HepG2 (cell line): ENCODE results near the gene ZNF483. TPM values are rescaled to one million over a fixed set of nuclear protein-coding genes. Genes with fewer than 3 reads are reported as not detected.

ENCODE experiments used
- DNMT3B ChIP-seq: conservative IDR thresholded peaks from 2 replicates; pipeline ENCODE4 v1.6.1; 2016; ENCODE audit warnings: missing biosample characterization, control low read depth
- HCFC1 ChIP-seq: fragments of 150-350 bp; IDR thresholded peaks from 2 replicates; pipeline ENCODE4 v1.6.1; 2014; ENCODE audit warnings: low read depth, low read length
- MBNL3 ChIP-seq: fragments of 250-450 bp; sonication (Bioruptor Pico); conservative IDR thresholded peaks from 2 replicates; pipeline ENCODE4 v1.8.0; 2022; ENCODE audit warnings: mild to moderate bottlenecking, inconsistent platforms
- NFE2 ChIP-seq: sonication (generic); formaldehyde crosslinking; IDR thresholded peaks from 2 replicates; pipeline ENCODE4 v1.4.0; 2020; ENCODE audit warnings: missing genetic modification reagents
- RBFOX2 ChIP-seq: fragments of 200-400 bp; formaldehyde crosslinking; IDR thresholded peaks from 2 replicates; pipeline ENCODE4 v1.6.1; 2017; ENCODE audit warnings: low read depth, mild to moderate bottlenecking, low read length
- RFXAP ChIP-seq: sonication (generic); formaldehyde crosslinking; IDR thresholded peaks from 2 replicates; pipeline ENCODE4 v1.4.0; 2020; ENCODE audit warnings: missing genetic modification reagents, borderline replicate concordance
- SIX1 ChIP-seq: sonication (generic); formaldehyde crosslinking; IDR thresholded peaks from 2 replicates; pipeline ENCODE4 v1.4.0; 2020; ENCODE audit warnings: missing genetic modification reagents, borderline replicate concordance
- ZFP41 ChIP-seq: sonication (generic); formaldehyde crosslinking; IDR thresholded peaks from 2 replicates; pipeline ENCODE4 v1.4.0; 2020; ENCODE audit warnings: mild to moderate bottlenecking, missing genetic modification reagents, borderline replicate concordance
- ZNF225 ChIP-seq: sonication (generic); formaldehyde crosslinking; IDR thresholded peaks from 2 replicates; pipeline ENCODE4 v1.4.0; 2020; ENCODE audit warnings: mild to moderate bottlenecking, missing genetic modification reagents
- ZNF446 ChIP-seq: sonication (generic); formaldehyde crosslinking; IDR thresholded peaks from 2 replicates; pipeline ENCODE4 v1.5.0; 2020; ENCODE audit warnings: mild to moderate bottlenecking, missing genetic modification reagents
- ZNF672 ChIP-seq: sonication (generic); formaldehyde crosslinking; IDR thresholded peaks from 2 replicates; pipeline ENCODE4 v1.8.1; 2022; ENCODE audit warnings: missing genetic modification reagents
- ZSCAN30 ChIP-seq: sonication (generic); formaldehyde crosslinking; IDR thresholded peaks from 2 replicates; pipeline ENCODE4 v1.5.0; 2020; ENCODE audit warnings: mild to moderate bottlenecking, missing genetic modification reagents
- polyA plus RNA-seq, 8 experiments: library from polyadenylated mRNA; depleted of rRNA in 3 of 8; stranded (reverse) in 7 of 8; unstranded in 1 of 8; fragments of >200 nt; fragmentation: Illumina TruSeq in 4 of 8; extraction: Trizol in 4 of 8; gene quantifications; 2 replicates each; pipeline versions ENCODE4 v1.2.1 to v1.2.3, GENCODE V29; 2011 to 2016; ENCODE audit warnings: low read depth in 4 of 8, missing spikeins in 1 of 8, mixed read lengths in 1 of 8; ENCODE audit not compliant: insufficient read depth in 1 of 8
- total RNA-seq, 5 experiments: library from RNA; depleted of rRNA; stranded (reverse); fragments of >200 nt; fragmentation: Illumina TruSeq; extraction: Trizol; gene quantifications; 2 replicates each; pipeline ENCODE4 v1.2.3, GENCODE V29; 2016; ENCODE audit warnings: low read depth in 1 of 5
- TF ChIP-seq, protein P1 (sequence below): sonication (generic); formaldehyde crosslinking; IDR thresholded peaks from 2 replicates; pipeline ENCODE4 v1.4.0; 2020; ENCODE audit warnings: low read depth, missing genetic modification reagents
- TF ChIP-seq, protein P2 (sequence below): sonication (generic); formaldehyde crosslinking; IDR thresholded peaks from 2 replicates; pipeline ENCODE4 v1.9.0; 2021; ENCODE audit warnings: missing genetic modification reagents, borderline replicate concordance
- TF ChIP-seq, protein P3 (sequence below): sonication (generic); formaldehyde crosslinking; IDR thresholded peaks from 2 replicates; pipeline ENCODE4 v1.8.0; 2022; ENCODE audit warnings: mild to moderate bottlenecking, missing genetic modification reagents, borderline replicate concordance
- TF ChIP-seq, protein P4 (sequence below): IDR thresholded peaks from 2 replicates; pipeline ENCODE4 v1.6.1; 2012; ENCODE audit warnings: low read depth, low read length, improper control_type of control experiment
- TF ChIP-seq, protein P5 (sequence below): sonication (generic); formaldehyde crosslinking; IDR thresholded peaks from 2 replicates; pipeline ENCODE4 v1.5.1; 2020; ENCODE audit warnings: mild to moderate bottlenecking, moderate library complexity, missing genetic modification reagents

ZNF483 gene
- total and polyA plus RNA-seq, 2 of the 13 experiments (the other 11 are each of a cell fraction or from before 2014, with no cell fraction given) = 2.0 to 9.5 TPM

DNA sequence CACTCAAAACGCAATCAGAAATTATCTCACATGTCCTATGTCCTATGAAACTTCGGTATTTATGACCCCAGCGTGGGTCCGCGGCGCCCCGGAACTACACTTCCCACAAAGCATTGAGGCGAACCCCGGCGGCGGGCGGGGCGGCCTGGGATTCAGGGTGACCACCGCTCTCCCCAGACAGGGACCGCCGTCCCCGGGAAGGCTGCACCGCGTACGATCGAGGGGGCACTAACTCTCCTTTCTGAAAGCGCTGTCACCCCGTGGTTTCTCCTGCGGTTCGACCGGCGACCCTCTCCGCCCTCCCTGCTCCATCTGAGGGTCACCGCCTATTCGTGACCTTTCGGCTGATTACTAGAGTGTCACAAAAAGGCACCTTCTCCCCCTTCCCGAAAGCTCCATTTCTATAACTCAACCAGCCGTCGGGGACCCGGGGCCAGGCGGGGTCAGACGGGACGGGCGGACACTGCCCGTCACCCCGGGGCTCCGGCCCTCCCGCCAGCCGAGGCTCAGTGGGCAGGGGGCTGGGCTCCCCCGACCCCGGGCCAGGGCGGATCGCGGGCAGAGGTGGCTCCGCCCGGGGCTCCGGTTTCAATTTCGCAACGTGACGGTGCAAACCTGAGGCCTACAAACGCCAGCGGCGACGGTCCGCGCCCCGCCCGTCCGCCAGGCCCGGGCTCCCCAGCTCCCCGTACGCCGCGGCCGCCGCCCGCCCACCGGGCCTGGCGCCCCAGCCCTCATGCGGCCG, 42.1 kb upstream of the ZNF483 start (continued):
- TF ChIP-seq, protein P1, sequence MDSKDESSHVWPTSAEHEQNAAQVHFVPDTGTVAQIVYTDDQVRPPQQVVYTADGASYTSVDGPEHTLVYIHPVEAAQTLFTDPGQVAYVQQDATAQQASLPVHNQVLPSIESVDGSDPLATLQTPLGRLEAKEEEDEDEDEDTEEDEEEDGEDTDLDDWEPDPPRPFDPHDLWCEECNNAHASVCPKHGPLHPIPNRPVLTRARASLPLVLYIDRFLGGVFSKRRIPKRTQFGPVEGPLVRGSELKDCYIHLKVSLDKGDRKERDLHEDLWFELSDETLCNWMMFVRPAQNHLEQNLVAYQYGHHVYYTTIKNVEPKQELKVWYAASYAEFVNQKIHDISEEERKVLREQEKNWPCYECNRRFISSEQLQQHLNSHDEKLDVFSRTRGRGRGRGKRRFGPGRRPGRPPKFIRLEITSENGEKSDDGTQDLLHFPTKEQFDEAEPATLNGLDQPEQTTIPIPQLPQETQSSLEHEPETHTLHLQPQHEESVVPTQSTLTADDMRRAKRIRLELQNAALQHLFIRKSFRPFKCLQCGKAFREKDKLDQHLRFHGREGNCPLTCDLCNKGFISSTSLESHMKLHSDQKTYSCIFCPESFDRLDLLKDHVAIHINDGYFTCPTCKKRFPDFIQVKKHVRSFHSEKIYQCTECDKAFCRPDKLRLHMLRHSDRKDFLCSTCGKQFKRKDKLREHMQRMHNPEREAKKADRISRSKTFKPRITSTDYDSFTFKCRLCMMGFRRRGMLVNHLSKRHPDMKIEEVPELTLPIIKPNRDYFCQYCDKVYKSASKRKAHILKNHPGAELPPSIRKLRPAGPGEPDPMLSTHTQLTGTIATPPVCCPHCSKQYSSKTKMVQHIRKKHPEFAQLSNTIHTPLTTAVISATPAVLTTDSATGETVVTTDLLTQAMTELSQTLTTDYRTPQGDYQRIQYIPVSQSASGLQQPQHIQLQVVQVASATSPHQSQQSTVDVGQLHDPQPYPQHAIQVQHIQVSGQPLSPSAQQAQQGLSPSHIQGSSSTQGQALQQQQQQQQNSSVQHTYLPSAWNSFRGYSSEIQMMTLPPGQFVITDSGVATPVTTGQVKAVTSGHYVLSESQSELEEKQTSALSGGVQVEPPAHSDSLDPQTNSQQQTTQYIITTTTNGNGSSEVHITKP = no peak
- TF ChIP-seq, protein P2, sequence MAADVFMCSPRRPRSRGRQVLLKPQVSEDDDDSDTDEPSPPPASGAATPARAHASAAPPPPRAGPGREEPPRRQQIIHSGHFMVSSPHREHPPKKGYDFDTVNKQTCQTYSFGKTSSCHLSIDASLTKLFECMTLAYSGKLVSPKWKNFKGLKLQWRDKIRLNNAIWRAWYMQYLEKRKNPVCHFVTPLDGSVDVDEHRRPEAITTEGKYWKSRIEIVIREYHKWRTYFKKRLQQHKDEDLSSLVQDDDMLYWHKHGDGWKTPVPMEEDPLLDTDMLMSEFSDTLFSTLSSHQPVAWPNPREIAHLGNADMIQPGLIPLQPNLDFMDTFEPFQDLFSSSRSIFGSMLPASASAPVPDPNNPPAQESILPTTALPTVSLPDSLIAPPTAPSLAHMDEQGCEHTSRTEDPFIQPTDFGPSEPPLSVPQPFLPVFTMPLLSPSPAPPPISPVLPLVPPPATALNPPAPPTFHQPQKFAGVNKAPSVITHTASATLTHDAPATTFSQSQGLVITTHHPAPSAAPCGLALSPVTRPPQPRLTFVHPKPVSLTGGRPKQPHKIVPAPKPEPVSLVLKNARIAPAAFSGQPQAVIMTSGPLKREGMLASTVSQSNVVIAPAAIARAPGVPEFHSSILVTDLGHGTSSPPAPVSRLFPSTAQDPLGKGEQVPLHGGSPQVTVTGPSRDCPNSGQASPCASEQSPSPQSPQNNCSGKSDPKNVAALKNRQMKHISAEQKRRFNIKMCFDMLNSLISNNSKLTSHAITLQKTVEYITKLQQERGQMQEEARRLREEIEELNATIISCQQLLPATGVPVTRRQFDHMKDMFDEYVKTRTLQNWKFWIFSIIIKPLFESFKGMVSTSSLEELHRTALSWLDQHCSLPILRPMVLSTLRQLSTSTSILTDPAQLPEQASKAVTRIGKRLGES (CRISPR knock-in tag) = no peak
- TF ChIP-seq, protein P3, sequence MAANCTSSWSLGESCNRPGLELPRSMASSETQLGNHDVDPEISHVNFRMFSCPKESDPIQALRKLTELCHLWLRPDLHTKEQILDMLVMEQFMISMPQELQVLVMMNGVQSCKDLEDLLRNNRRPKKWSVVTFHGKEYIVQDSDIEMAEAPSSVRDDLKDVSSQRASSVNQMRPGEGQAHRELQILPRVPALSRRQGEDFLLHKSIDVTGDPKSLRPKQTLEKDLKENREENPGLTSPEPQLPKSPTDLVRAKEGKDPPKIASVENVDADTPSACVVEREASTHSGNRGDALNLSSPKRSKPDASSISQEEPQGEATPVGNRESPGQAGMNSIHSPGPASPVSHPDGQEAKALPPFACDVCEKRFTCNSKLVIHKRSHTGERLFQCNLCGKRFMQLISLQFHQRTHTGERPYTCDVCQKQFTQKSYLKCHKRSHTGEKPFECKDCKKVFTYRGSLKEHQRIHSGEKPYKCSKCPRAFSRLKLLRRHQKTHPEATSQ = no peak
- TF ChIP-seq MBNL3 (CRISPR knock-in tag) (no peak), RFXAP (CRISPR knock-in tag) (no peak), ZNF446 (CRISPR knock-in tag) (peak; percentile 74; the same call in 1 of the 2 replicates), DNMT3B (CRISPR knock-in tag) (no peak), NFE2 (CRISPR knock-in tag) (no peak), ZFP41 (CRISPR knock-in tag) (0 out of 2 replicates have a peak, but pooled peaks have one; percentile 40), ZSCAN30 (CRISPR knock-in tag) (no peak), RBFOX2 (peak; percentile 66), HCFC1 (peak; percentile 72), SIX1 (CRISPR knock-in tag) (peak; percentile 54; the same call in 1 of the 2 replicates), ZNF672 (CRISPR knock-in tag) (no peak), ZNF225 (CRISPR knock-in tag) (peak; percentile 58; the same call in 1 of the 2 replicates)
- TF ChIP-seq, protein P4, sequence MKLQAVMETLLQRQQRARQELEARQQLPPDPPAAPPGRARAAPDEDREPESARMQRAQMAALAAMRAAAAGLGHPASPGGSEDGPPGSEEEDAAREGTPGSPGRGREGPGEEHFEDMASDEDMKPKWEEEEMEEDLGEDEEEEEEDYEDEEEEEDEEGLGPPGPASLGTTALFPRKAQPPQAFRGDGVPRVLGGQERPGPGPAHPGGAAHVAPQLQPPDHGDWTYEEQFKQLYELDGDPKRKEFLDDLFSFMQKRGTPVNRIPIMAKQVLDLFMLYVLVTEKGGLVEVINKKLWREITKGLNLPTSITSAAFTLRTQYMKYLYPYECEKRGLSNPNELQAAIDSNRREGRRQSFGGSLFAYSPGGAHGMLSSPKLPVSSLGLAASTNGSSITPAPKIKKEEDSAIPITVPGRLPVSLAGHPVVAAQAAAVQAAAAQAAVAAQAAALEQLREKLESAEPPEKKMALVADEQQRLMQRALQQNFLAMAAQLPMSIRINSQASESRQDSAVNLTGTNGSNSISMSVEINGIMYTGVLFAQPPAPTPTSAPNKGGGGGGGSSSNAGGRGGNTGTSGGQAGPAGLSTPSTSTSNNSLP = no peak
- TF ChIP-seq, protein P5, sequence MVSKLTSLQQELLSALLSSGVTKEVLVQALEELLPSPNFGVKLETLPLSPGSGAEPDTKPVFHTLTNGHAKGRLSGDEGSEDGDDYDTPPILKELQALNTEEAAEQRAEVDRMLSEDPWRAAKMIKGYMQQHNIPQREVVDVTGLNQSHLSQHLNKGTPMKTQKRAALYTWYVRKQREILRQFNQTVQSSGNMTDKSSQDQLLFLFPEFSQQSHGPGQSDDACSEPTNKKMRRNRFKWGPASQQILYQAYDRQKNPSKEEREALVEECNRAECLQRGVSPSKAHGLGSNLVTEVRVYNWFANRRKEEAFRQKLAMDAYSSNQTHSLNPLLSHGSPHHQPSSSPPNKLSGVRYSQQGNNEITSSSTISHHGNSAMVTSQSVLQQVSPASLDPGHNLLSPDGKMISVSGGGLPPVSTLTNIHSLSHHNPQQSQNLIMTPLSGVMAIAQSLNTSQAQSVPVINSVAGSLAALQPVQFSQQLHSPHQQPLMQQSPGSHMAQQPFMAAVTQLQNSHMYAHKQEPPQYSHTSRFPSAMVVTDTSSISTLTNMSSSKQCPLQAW (CRISPR knock-in tag) = 0 out of 2 replicates have a peak, but pooled peaks have one; percentile 59
